WTC11 (cell line): ENCODE data around the gene EMILIN1. TPM values are rescaled to one million over a fixed set of nuclear protein-coding genes. Genes with fewer than 3 reads are reported as not detected.

ENCODE experiments used
- ATAC-seq: fragments of 200-7000 bp; cut with Tn5 transposase; 2 replicates; pipeline ENCODE4 v1.10.0; 2021; ENCODE audit warnings: mild to moderate bottlenecking, moderate library complexity
- CTCF ChIA-PET: fragments of 300-600 bp; sonication (Branson Sonifier 250); formaldehyde crosslinking; loops from one replicate; lab custom pipeline; 2021; ENCODE audit warnings: antibody characterized with exemption; lab: Charles Lee
- POLR2A ChIA-PET: fragments of 350-600 bp; sonication (Branson Sonifier 250); formaldehyde crosslinking; loops from one replicate; lab custom pipeline; 2021; ENCODE audit warnings: antibody characterized with exemption; lab: Charles Lee
- DNase-seq: peaks from one replicate; pipeline ENCODE4 v3.0.0; 2021; ENCODE audit warnings: low spot score
- H3K27ac Mint-ChIP-seq: 2 replicates; pipeline ENCODE4 v1.8.0; 2021; ENCODE audit warnings: mixed read lengths
- H3K27me3 Mint-ChIP-seq: 2 replicates; pipeline ENCODE4 v1.8.0; 2021; ENCODE audit warnings: low read depth, mild to moderate bottlenecking, moderate library complexity, mixed read lengths
- H3K36me3 Mint-ChIP-seq: 2 replicates; pipeline ENCODE4 v1.8.0; 2021; ENCODE audit warnings: mixed read lengths
- H3K4me1 Mint-ChIP-seq: 2 replicates; pipeline ENCODE4 v1.8.0; 2022; ENCODE audit warnings: mixed read lengths
- H3K4me3 Mint-ChIP-seq: 2 replicates; pipeline ENCODE4 v1.8.0; 2021; ENCODE audit warnings: mild to moderate bottlenecking, moderate library complexity, mixed read lengths
- H3K9me3 Mint-ChIP-seq: 2 replicates; pipeline ENCODE4 v1.8.0; 2021; ENCODE audit warnings: mixed read lengths
- AFF4 ChIP-seq: sonication (generic); formaldehyde crosslinking; IDR thresholded peaks from 2 replicates; pipeline ENCODE4 v1.8.1; 2023; ENCODE audit warnings: mild to moderate bottlenecking, missing genetic modification reagents, borderline replicate concordance
- ATF2 ChIP-seq: sonication (generic); formaldehyde crosslinking; IDR thresholded peaks from 2 replicates; pipeline ENCODE4 v1.8.1; 2022; ENCODE audit warnings: low read depth, missing genetic modification reagents, borderline replicate concordance
- ATF3 ChIP-seq: sonication (generic); formaldehyde crosslinking; conservative IDR thresholded peaks from 2 replicates; pipeline ENCODE4 v1.8.1; 2022; ENCODE audit warnings: mild to moderate bottlenecking, missing genetic modification reagents
- CDX4 ChIP-seq: fragments of 250-450 bp; sonication (Bioruptor Pico); IDR thresholded peaks from 2 replicates; pipeline ENCODE4 v1.9.0; 2021; ENCODE audit warnings: moderate library complexity, mild to moderate bottlenecking, inconsistent platforms, borderline replicate concordance
- ELF4 ChIP-seq: sonication (generic); formaldehyde crosslinking; IDR thresholded peaks from 2 replicates; pipeline ENCODE4 v1.8.1; 2022; ENCODE audit warnings: low read depth, mild to moderate bottlenecking, moderate library complexity, missing genetic modification reagents
- FOXP4 ChIP-seq: sonication (generic); formaldehyde crosslinking; IDR thresholded peaks from 2 replicates; pipeline ENCODE4 v1.8.0; 2022; ENCODE audit warnings: mild to moderate bottlenecking, missing genetic modification reagents
- GRHL2 ChIP-seq: fragments of 250-450 bp; sonication (Bioruptor Pico); IDR thresholded peaks from 2 replicates; pipeline ENCODE4 v1.8.0; 2022; ENCODE audit warnings: mild to moderate bottlenecking, moderate library complexity; ENCODE audit not compliant: insufficient replicate concordance, severe bottlenecking
- MYBL2 ChIP-seq: sonication (generic); formaldehyde crosslinking; IDR thresholded peaks from 2 replicates; pipeline ENCODE4 v1.8.1; 2023; ENCODE audit warnings: mild to moderate bottlenecking, moderate library complexity, missing genetic modification reagents
- NFE2L1 ChIP-seq: sonication (generic); formaldehyde crosslinking; IDR thresholded peaks from 2 replicates; pipeline ENCODE4 v1.8.1; 2023; ENCODE audit warnings: missing genetic modification reagents
- SMAD4 ChIP-seq: sonication (generic); formaldehyde crosslinking; IDR thresholded peaks from 2 replicates; pipeline ENCODE4 v1.8.0; 2022; ENCODE audit warnings: mild to moderate bottlenecking, missing genetic modification reagents
- STAT6 ChIP-seq: sonication (generic); formaldehyde crosslinking; conservative IDR thresholded peaks from 2 replicates; pipeline ENCODE4 v1.8.1; 2023; ENCODE audit warnings: mild to moderate bottlenecking, low read depth, missing genetic modification reagents, moderate library complexity
- TCF7 ChIP-seq: sonication (generic); formaldehyde crosslinking; IDR thresholded peaks from 2 replicates; pipeline ENCODE4 v1.8.0; 2022; ENCODE audit warnings: mild to moderate bottlenecking, low read depth, missing genetic modification reagents, moderate library complexity
- ZNF121 ChIP-seq: sonication (generic); formaldehyde crosslinking; IDR thresholded peaks from 2 replicates; pipeline ENCODE4 v1.8.0; 2023; ENCODE audit warnings: missing genetic modification reagents
- ZNF396 ChIP-seq: fragments of 250-450 bp; sonication (Bioruptor Pico); IDR thresholded peaks from 2 replicates; pipeline ENCODE4 v1.8.0; 2021; ENCODE audit warnings: mild to moderate bottlenecking, moderate library complexity, borderline replicate concordance
- ZNF425 ChIP-seq: fragments of 250-450 bp; sonication (Bioruptor Pico); conservative IDR thresholded peaks from 2 replicates; pipeline ENCODE4 v1.9.0; 2021; ENCODE audit warnings: mild to moderate bottlenecking
- ZNF512 ChIP-seq: sonication (generic); formaldehyde crosslinking; IDR thresholded peaks from 2 replicates; pipeline ENCODE4 v1.8.1; 2022; ENCODE audit warnings: missing genetic modification reagents, borderline replicate concordance
- total RNA-seq: library from RNA; stranded (reverse); gene quantifications from 3 replicates; pipeline ENCODE4 v1.2.3, GENCODE V29; 2021

Gene EMILIN1
- total RNA-seq, 1 experiment from 2014 or later: 3.5 TPM

- TF ChIP-seq CDX4 (CRISPR knock-in tag) (no peak), ZNF121 (CRISPR knock-in tag) (no peak), ELF4 (no peak)
Observed at GRCh38 chr2:27083410-27084296, 5.2 kb downstream of the EMILIN1 start (continued).

- H3K4me1 Mint-ChIP-seq: peaks cover 27% of the 10 kb centered on the region
- no peak overlapping the region for H3K27ac Mint-ChIP-seq
- POLR2A ChIA-PET: interaction anchor here (0.9 to 2.6 kb wide), 2 partner anchors 13 to 32 kb away, joined by 3 to 11 read pairs; partner anchors contain the start of gene OST4
- DNase-seq: no peak
- no peaks in the 10 kb centered on the region for H3K36me3 Mint-ChIP-seq
- H3K27me3 Mint-ChIP-seq: peaks cover 23% of the 10 kb centered on the region
- no peaks in the 10 kb centered on the region for H3K9me3 Mint-ChIP-seq
- ATAC-seq: no peak
- CTCF ChIA-PET: interaction anchor here (1.6 to 6.4 kb wide), 4 partner anchors 9 to 123 kb away, joined by 4 to 50 read pairs (median 18); partner anchors contain the start of gene OST4
- no peak overlapping the region for H3K4me3 Mint-ChIP-seq
- TF ChIP-seq ZNF425 (CRISPR knock-in tag) (no peak), ATF3 (CRISPR knock-in tag) (no peak), NFE2L1 (CRISPR knock-in tag) (no peak), FOXP4 (CRISPR knock-in tag) (no peak), AFF4 (CRISPR knock-in tag) (no peak), ELF4 (no peak), STAT6 (CRISPR knock-in tag) (no peak), TCF7 (CRISPR knock-in tag) (no peak), ATF2 (CRISPR knock-in tag) (no peak), SMAD4 (CRISPR knock-in tag) (no peak), ZNF512 (CRISPR knock-in tag) (no peak), MYBL2 (no peak), ZNF396 (CRISPR knock-in tag) (no peak), GRHL2 (CRISPR knock-in tag) (no peak)
Observed at GRCh38 chr2:27084297-27085061, 6.1 kb downstream of the EMILIN1 start.
